H1 (cell line): ENCODE data around the gene RALGAPA1. TPM values are rescaled to one million over a fixed set of nuclear protein-coding genes. Genes with fewer than 3 reads are reported as not detected.

Source experiments
- CTCF ChIA-PET: fragments of 300-600 bp; sonication (Branson Sonifier 250); formaldehyde crosslinking; loops from one replicate; lab custom pipeline; 2021; ENCODE audit not compliant: partially characterized antibody; lab: Charles Lee
- POLR2A ChIA-PET: fragments of 300-600 bp; sonication (Branson Sonifier 250); formaldehyde crosslinking; loops from one replicate; lab custom pipeline; 2021; ENCODE audit warnings: inconsistent platforms; ENCODE audit not compliant: partially characterized antibody; lab: Charles Lee
- DNase-seq, 2 experiments: peaks; one replicate each; pipeline versions ENCODE4 v3.0.0 to v3.0.0-alpha.2; 2010 to 2022; ENCODE audit warnings: low spot score in 2 of 2, low read depth in 1 of 2, mixed read lengths in 1 of 2
- FAIRE-seq: peaks from 2 replicates; lab custom pipeline; 2011; peaks lifted over from hg19 to GRCh38; lab: Jason Lieb, UNC
- H2AFZ ChIP-seq: 2 replicates; pipeline ENCODE4 v1.8.1; 2012; ENCODE audit warnings: low read length, inconsistent platforms
- H2AK5ac ChIP-seq: 2 replicates; pipeline ENCODE4 v1.6.1; 2013; ENCODE audit warnings: low read depth, low read length
- H2BK120ac ChIP-seq: replicated peaks from 2 replicates; pipeline ENCODE3; 2013; ENCODE audit warnings: low read depth, low read length, inconsistent platforms
- H2BK12ac ChIP-seq: 2 replicates; pipeline ENCODE4 v1.6.1; 2013; ENCODE audit warnings: low read depth, low read length
- H2BK15ac ChIP-seq: 2 replicates; pipeline ENCODE4 v1.6.1; 2013; ENCODE audit warnings: low read length
- H2BK20ac ChIP-seq: 2 replicates; pipeline ENCODE4 v1.6.1; 2013; ENCODE audit warnings: low read length
- H2BK5ac ChIP-seq: 2 replicates; pipeline ENCODE4 v1.6.1; 2013; ENCODE audit warnings: low read depth, low read length
- H3K14ac ChIP-seq: 2 replicates; pipeline ENCODE4 v1.6.1; 2013; ENCODE audit warnings: inconsistent platforms; ENCODE audit not compliant: insufficient read length
- H3K18ac ChIP-seq: 2 replicates; pipeline ENCODE4 v1.6.1; 2013; ENCODE audit warnings: low read length; ENCODE audit errors: extremely low read depth
- H3K23ac ChIP-seq: 2 replicates; pipeline ENCODE4 v1.6.1; 2013; ENCODE audit warnings: inconsistent platforms; ENCODE audit not compliant: insufficient read length
- H3K23me2 ChIP-seq: 2 replicates; pipeline ENCODE4 v1.6.1; 2013; ENCODE audit warnings: low read depth, low read length
- H3K27ac ChIP-seq: 2 replicates; pipeline ENCODE4 v1.6.1; 2011; ENCODE audit warnings: low read depth, low read length, inconsistent platforms
- H3K27me3 ChIP-seq, 4 experiments: replicated peaks in 1 of 4; 1 replicate in 1 of 4; 2 replicates in 3 of 4; pipeline versions ENCODE4 v1.6.1 to v1.8.1; 2011 to 2013; ENCODE audit warnings: low read length in 3 of 4, mild to moderate bottlenecking in 3 of 4, inconsistent platforms in 2 of 4, mixed read lengths in 2 of 4, moderate library complexity in 1 of 4; ENCODE audit not compliant: control insufficient read depth in 3 of 4, insufficient read depth in 3 of 4; ENCODE audit errors: extremely low read depth in 1 of 4
- H3K36me3 ChIP-seq, 4 experiments: 2 replicates each; pipeline versions ENCODE4 v1.6.1 to v1.8.1; 2011 to 2013; ENCODE audit warnings: mild to moderate bottlenecking in 4 of 4, low read length in 3 of 4, moderate library complexity in 2 of 4, control low read depth in 1 of 4, inconsistent platforms in 1 of 4; ENCODE audit not compliant: insufficient read depth in 4 of 4, control insufficient read depth in 2 of 4
- H3K4ac ChIP-seq: replicated peaks from 2 replicates; pipeline ENCODE3; 2013; ENCODE audit warnings: low read length, low read depth, mixed read lengths, inconsistent platforms; ENCODE audit not compliant: insufficient read length
- H3K4me1 ChIP-seq, 4 experiments: replicated peaks in 1 of 4; 1 replicate in 1 of 4; 2 replicates in 3 of 4; pipeline versions ENCODE4 v1.6.1 to v1.8.1; 2011 to 2013; ENCODE audit warnings: low read length in 3 of 4, inconsistent platforms in 2 of 4, mixed read lengths in 1 of 4; ENCODE audit not compliant: insufficient read depth in 4 of 4, control insufficient read depth in 3 of 4
- H3K4me2 ChIP-seq, 2 experiments: 2 replicates each; pipeline versions ENCODE4 v1.6.1 to v1.8.1; 2011 to 2013; ENCODE audit warnings: low read depth in 2 of 2, low read length in 2 of 2, control low read depth in 1 of 2, inconsistent platforms in 1 of 2, mild to moderate bottlenecking in 1 of 2; ENCODE audit not compliant: insufficient read depth in 1 of 2
- H3K4me3 ChIP-seq, 4 experiments: fragments of 200-600, 300-600 bp in 1 of 4; sonication (generic), shearing (Covaris generic), sonication (Bioruptor Twin) in 1 of 4; 2 replicates each; pipeline versions ENCODE4 v1.5.1 to v1.8.1; 2011 to 2016; ENCODE audit warnings: low read length in 4 of 4, low read depth in 3 of 4, control low read depth in 2 of 4, inconsistent platforms in 2 of 4, mild to moderate bottlenecking in 2 of 4, mixed read lengths in 1 of 4, moderate library complexity in 1 of 4; ENCODE audit not compliant: insufficient read depth in 2 of 4; ENCODE audit errors: extremely low read depth in 1 of 4
- H3K56ac ChIP-seq: replicated peaks from 2 replicates; pipeline ENCODE3; 2013; ENCODE audit warnings: low read depth, mild to moderate bottlenecking, mixed read lengths, low read length, inconsistent platforms; ENCODE audit not compliant: insufficient read length
- H3K79me1 ChIP-seq: 2 replicates; pipeline ENCODE4 v1.6.1; 2013; ENCODE audit warnings: low read depth, low read length, control low read depth
- H3K79me2 ChIP-seq, 2 experiments: 2 replicates each; pipeline versions ENCODE4 v1.6.1 to v1.8.1; 2012 to 2013; ENCODE audit warnings: low read length in 2 of 2, mild to moderate bottlenecking in 2 of 2, inconsistent platforms in 1 of 2; ENCODE audit not compliant: insufficient read depth in 2 of 2, control insufficient read depth in 1 of 2
- H3K9ac ChIP-seq, 4 experiments: replicated peaks in 1 of 4; 1 replicate in 1 of 4; 2 replicates in 3 of 4; pipeline versions ENCODE4 v1.6.1 to v1.8.1; 2011 to 2013; ENCODE audit warnings: low read depth in 3 of 4, low read length in 3 of 4, control low read depth in 2 of 4, mild to moderate bottlenecking in 2 of 4, moderate library complexity in 2 of 4, inconsistent platforms in 1 of 4; ENCODE audit errors: extremely low read depth in 1 of 4
- H3K9me3 ChIP-seq, 2 experiments: 2 replicates each; pipeline versions ENCODE4 v1.6.1 to v1.8.1; 2012 to 2013; ENCODE audit warnings: mild to moderate bottlenecking in 2 of 2, moderate library complexity in 2 of 2, control low read depth in 1 of 2, inconsistent platforms in 1 of 2, low read depth in 1 of 2, low read length in 1 of 2, mixed read lengths in 1 of 2; ENCODE audit not compliant: insufficient read depth in 2 of 2
- H4K20me1 ChIP-seq, 2 experiments: replicated peaks in 1 of 2; 2 replicates each; pipeline versions ENCODE3 to v1.8.1; 2011 to 2013; ENCODE audit warnings: inconsistent platforms in 2 of 2, low read length in 2 of 2, mild to moderate bottlenecking in 1 of 2; ENCODE audit not compliant: insufficient read depth in 2 of 2, control insufficient read depth in 1 of 2
- H4K5ac ChIP-seq: 2 replicates; pipeline ENCODE4 v1.6.1; 2013; ENCODE audit warnings: low read length, low read depth, mixed read lengths, inconsistent platforms; ENCODE audit not compliant: insufficient read length
- H4K8ac ChIP-seq: 2 replicates; pipeline ENCODE4 v1.8.0; 2013; ENCODE audit warnings: mild to moderate bottlenecking, moderate library complexity, low read length, inconsistent platforms; ENCODE audit not compliant: insufficient read depth; ENCODE audit errors: extremely low read depth
- H4K91ac ChIP-seq: replicated peaks from 2 replicates; pipeline ENCODE3; 2013; ENCODE audit warnings: low read length, mixed read lengths, inconsistent platforms; ENCODE audit not compliant: insufficient read length
- BACH1 ChIP-seq: IDR thresholded peaks from 2 replicates; pipeline ENCODE4 v1.6.1; 2012; ENCODE audit warnings: low read length, improper control_type of control experiment
- CHD1 ChIP-seq: IDR thresholded peaks from 2 replicates; pipeline ENCODE4 v1.6.1; 2012; ENCODE audit warnings: low read depth, low read length, improper control_type of control experiment
- JUND ChIP-seq: IDR thresholded peaks from 2 replicates; pipeline ENCODE4 v1.6.1; 2011; ENCODE audit warnings: mild to moderate bottlenecking, improper control_type of control experiment, low read length
- MAX ChIP-seq: IDR thresholded peaks from 2 replicates; pipeline ENCODE4 v1.6.1; 2012; ENCODE audit warnings: inconsistent platforms
- POLR2A ChIP-seq, 2 experiments: IDR thresholded peaks; 1 replicate in 1 of 2; 2 replicates in 1 of 2; pipeline ENCODE4 v1.6.1; 2011; ENCODE audit warnings: low read depth in 2 of 2, low read length in 2 of 2, mild to moderate bottlenecking in 2 of 2; ENCODE audit errors: control extremely low read depth in 1 of 2
- RFX5 ChIP-seq: IDR thresholded peaks from 2 replicates; pipeline ENCODE4 v1.6.1; 2011; ENCODE audit warnings: low read depth, low read length, improper control_type of control experiment, borderline replicate concordance
- TEAD4 ChIP-seq: IDR thresholded peaks from 2 replicates; pipeline ENCODE4 v1.6.1; 2012; ENCODE audit warnings: low read depth, low read length, inconsistent platforms, mixed read lengths
- whole genome bisulfite sequencing, 2 experiments: shearing (Covaris generic) in 1 of 2; methylation state at CpG; one replicate each; pipeline versions ENCODE4 v1.1.6 to v1.1.7; 2013 to 2015; ENCODE audit warnings: low lambda C conversion rate in 2 of 2, mixed read lengths in 2 of 2, inconsistent platforms in 1 of 2, low coverage in 1 of 2, missing lambda C conversion rate in 1 of 2; ENCODE audit not compliant: insufficient replicate concordance in 2 of 2, insufficient coverage in 1 of 2, insufficient read length in 1 of 2; ENCODE audit errors: extremely low coverage in 1 of 2, missing lambda C conversion rate in 1 of 2; 5-methylcytosine and 5-hydroxymethylcytosine counted together
- polyA plus RNA-seq, 7 experiments: library from polyadenylated mRNA; depleted of rRNA in 3 of 7; stranded (reverse) in 5 of 7; unstranded in 2 of 7; fragments of >200 nt in 5 of 7; fragments of 200-250 nt in 2 of 7; gene quantifications; 1 replicate in 5 of 7; 2 replicates in 1 of 7; 4 replicates in 1 of 7; pipeline versions ENCODE4 v1.2.1 to v1.2.3, GENCODE V29; 2011 to 2013; ENCODE audit warnings: missing spikeins in 2 of 7, mixed read lengths in 2 of 7
- total RNA-seq: library from RNA; stranded (reverse); fragmentation: NEBNext Ultra II Directional; extraction: Animal tissue kit (Norgen Biotek cat#: 25700); gene quantifications from 2 replicates; pipeline ENCODE4 v1.2.1, GENCODE V29; 2021

The RALGAPA1 gene
- total and polyA plus RNA-seq, 2 of the 8 experiments (the other 6 are each of a cell fraction or from before 2014, with no cell fraction given): 4.2 to 26.7 TPM

DNA sequence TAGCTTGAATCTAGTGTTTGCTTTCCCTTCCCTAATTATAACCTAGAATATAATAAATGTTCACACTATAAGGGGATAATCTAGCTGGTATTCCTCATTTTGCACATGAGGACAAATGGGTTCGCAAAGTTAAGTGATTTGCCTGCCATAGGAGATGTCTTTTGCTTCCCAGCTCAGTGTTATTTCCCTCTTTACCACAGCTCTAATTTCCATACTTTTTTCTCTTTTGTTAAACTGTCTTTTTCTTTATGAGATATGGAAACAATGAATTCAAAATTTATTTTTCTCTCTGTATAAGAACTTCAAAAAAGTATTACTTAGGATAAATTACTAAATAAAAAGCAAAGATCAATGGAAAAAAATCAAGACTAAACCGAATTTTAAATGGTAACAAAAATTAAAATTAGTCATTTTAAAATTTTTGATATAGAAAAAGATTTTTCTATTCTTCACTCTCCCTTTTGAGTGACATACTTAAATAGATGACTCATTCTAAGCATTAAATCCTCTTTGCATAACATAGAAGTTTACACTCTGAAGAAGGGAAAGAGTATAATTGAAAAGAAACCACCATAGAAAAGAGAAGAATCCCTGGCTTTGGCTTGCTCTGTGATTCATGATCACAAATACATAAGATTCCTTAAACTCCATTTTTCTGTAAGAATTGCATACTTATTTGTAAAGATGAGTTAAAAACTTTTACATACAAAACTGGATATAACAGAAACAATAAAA, 177.9 kb downstream of the RALGAPA1 start:
- no peak overlapping the region for H4K91ac ChIP-seq
- H3K23me2 ChIP-seq: peaks cover 3% of the 10 kb centered on the region; the same call in 1 of the 2 replicates
- H3K27me3 ChIP-seq: no peaks in the 10 kb centered on the region
- CTCF ChIA-PET: interaction anchor here (1.2 kb wide), 1 partner anchor 38 kb away, joined by 3 read pairs; no protein-coding TSS in a partner anchor
- no peak overlapping the region for H2BK120ac ChIP-seq
- H3K14ac ChIP-seq: no peak overlapping the region
- H3K9ac ChIP-seq: no peak overlapping the region
- H4K5ac ChIP-seq: no peak overlapping the region
- no peaks in the 10 kb centered on the region for H4K20me1 ChIP-seq
- H3K56ac ChIP-seq: no peak overlapping the region
- H3K9me3 ChIP-seq: no peaks in the 10 kb centered on the region
- no peak overlapping the region for H2BK5ac ChIP-seq
- no peak overlapping the region; a peak in 1 of 4 replicates for H3K4me2 ChIP-seq
- H2BK15ac ChIP-seq: no peak overlapping the region
- no peak overlapping the region for H2BK20ac ChIP-seq
- H3K79me2 ChIP-seq: no peaks in the 10 kb centered on the region
- no peaks in the 10 kb centered on the region for H3K79me1 ChIP-seq
- POLR2A ChIA-PET: no interaction called here
- H3K27ac ChIP-seq: no peak overlapping the region
- no peak overlapping the region for H3K18ac ChIP-seq
- 81% methylated on average over 2 of the region's 2 CpGs; no CpG with 5 or more reads in 1 of the 2 experiments for WGBS, 2 experiments
- H3K23ac ChIP-seq: no peak overlapping the region
- H2AK5ac ChIP-seq: no peak overlapping the region
- no peak overlapping the region for H2AFZ ChIP-seq
- no peak overlapping the region for H4K8ac ChIP-seq
- TF ChIP-seq TEAD4 (no peak), JUND (no peak), POLR2A (IDR thresholded peaks at IDR 0.05; ENCODE audit: control extremely low read depth in 1 of 2, low read depth in 2 of 2, low read length in 2 of 2) (no peak), MAX (no peak), CHD1 (no peak), BACH1 (no peak), RFX5 (no peak)
- no peak for DNase-seq
- no peak overlapping the region for H3K4me3 ChIP-seq
- H3K36me3 ChIP-seq: no peaks in the 10 kb centered on the region
- H2BK12ac ChIP-seq: no peak overlapping the region
- H3K4ac ChIP-seq: no peak overlapping the region
- no peak for FAIRE-seq
- H3K4me1 ChIP-seq: peaks cover 0 to 2% (median 0%) of the 10 kb centered on the region in 4 experiments; a peak in 3 of 7 replicates
